ENCODE data around the gene EPB41L3.

EPB41L3 gene

GRCh38 chr18:5449858-5450509 lies 93.8 kb downstream of the EPB41L3 start:
- DNase-seq, result no peak

- no peak for DNase-seq
Measured at GRCh38 chr18:5447442-5447841, 96.4 kb downstream of the EPB41L3 start.

- DNase-seq, result no peak
Measured at GRCh38 chr18:5444847-5445246, 99.0 kb downstream of the EPB41L3 start.

GRCh38 chr18:5444269-5444668 lies 99.5 kb downstream of the EPB41L3 start:
- DNase-seq, result no peak

GRCh38 chr18:5439986-5440696 lies 103.7 kb downstream of the EPB41L3 start:
- no peak for DNase-seq

- DNase-seq, result no peak
Measured at GRCh38 chr18:5434425-5434824, 109.4 kb downstream of the EPB41L3 start.

- peak; percentile 25 for DNase-seq
Measured at GRCh38 chr18:5431836-5432575, 111.8 kb downstream of the EPB41L3 start.

- peak; percentile 1 for DNase-seq
Measured at GRCh38 chr18:5430131-5430530, 113.7 kb downstream of the EPB41L3 start.

- DNase-seq, result no peak
Measured at GRCh38 chr18:5429681-5430080, 114.1 kb downstream of the EPB41L3 start.

GRCh38 chr18:5425721-5426120 lies 118.1 kb downstream of the EPB41L3 start:
- DNase-seq, result no peak

GRCh38 chr18:5424903-5425664 lies 118.7 kb downstream of the EPB41L3 start:
- no peak for DNase-seq

GRCh38 chr18:5422626-5423025 lies 121.2 kb downstream of the EPB41L3 start:
- DNase-seq, result no peak

- DNase-seq, result no peak
Measured at GRCh38 chr18:5421981-5422380, 121.8 kb downstream of the EPB41L3 start.

- no peak for DNase-seq
Measured at GRCh38 chr18:5420906-5421305, 122.9 kb downstream of the EPB41L3 start.

GRCh38 chr18:5419601-5420000 lies 124.2 kb downstream of the EPB41L3 start:
- no peak for DNase-seq

GRCh38 chr18:5419030-5419429 lies 124.8 kb downstream of the EPB41L3 start:
- no peak for DNase-seq

- DNase-seq, result no peak
Measured at GRCh38 chr18:5417342-5417741, 126.5 kb downstream of the EPB41L3 start.

GRCh38 chr18:5416112-5416511 lies 127.7 kb downstream of the EPB41L3 start:
- DNase-seq, result no peak

GRCh38 chr18:5415665-5416064 lies 128.1 kb downstream of the EPB41L3 start:
- no peak for DNase-seq

- DNase-seq, result no peak
Measured at GRCh38 chr18:5415031-5415430, 128.8 kb downstream of the EPB41L3 start.

- DNase-seq, result no peak
Measured at GRCh38 chr18:5414546-5414945, 129.3 kb downstream of the EPB41L3 start.

- no peak for DNase-seq
Measured at GRCh38 chr18:5413447-5413846, 130.3 kb downstream of the EPB41L3 start.

- DNase-seq, result no peak
Measured at GRCh38 chr18:5410582-5410981, 133.2 kb downstream of the EPB41L3 start.

Measured in NCI-H2029 treated with DMSO at 0.1 percent for 48 hours (cell line).